Activated CD4-positive, alpha-beta T cell treated with anti-CD3 and anti-CD28 coated beads, Interleukin-2, amount 10 ng/mL, durations not matched to agents 24 days and 14 days (primary cell): Measurements from ENCODE around the gene SPDYE3. TPM values are rescaled to one million over a fixed set of nuclear protein-coding genes. Genes with fewer than 3 reads are reported as not detected.
A peak's percentile ranks its signal among the peaks of the same experiment; 100 is the strongest.
"Not testable (repeated sequence)": the region's sequence is repeated elsewhere in the genome, so short reads cannot be mapped to it uniquely, and the experiment has no call there.

ENCODE experiments used
- DNase-seq: peaks from one replicate; pipeline ENCODE4 v3.0.0; 2022
- H3K27ac Mint-ChIP-seq: one replicate; pipeline ENCODE4 v1.8.0; 2022; ENCODE audit warnings: mild to moderate bottlenecking, mixed read lengths
- H3K27me3 Mint-ChIP-seq: one replicate; pipeline ENCODE4 v1.8.0; 2022; ENCODE audit warnings: mixed read lengths
- H3K36me3 Mint-ChIP-seq: one replicate; pipeline ENCODE4 v1.8.0; 2022; ENCODE audit warnings: low read depth, mild to moderate bottlenecking, mixed read lengths
- H3K4me1 Mint-ChIP-seq: one replicate; pipeline ENCODE4 v1.8.0; 2021; ENCODE audit warnings: mixed read lengths
- H3K4me3 Mint-ChIP-seq: one replicate; pipeline ENCODE4 v1.8.0; 2022; ENCODE audit warnings: mild to moderate bottlenecking, moderate library complexity, mixed read lengths
- H3K9me3 Mint-ChIP-seq: one replicate; pipeline ENCODE4 v1.8.0; 2021; ENCODE audit warnings: mixed read lengths
- intact Hi-C: fragments of 100-400 bp; cut with micrococcal nuclease; formaldehyde crosslinking; loops from one replicate; pipeline ENCODE4 v1.15.1; 2023
- total RNA-seq: library from RNA; stranded (reverse); gene quantifications from 2 replicates; pipeline ENCODE4 v1.2.3, GENCODE V29; 2022

The SPDYE3 gene
- total RNA-seq, 1 donor from 2014 or later, result not detected

GRCh38 chr7:100349757-100350156 lies 42.3 kb downstream of the SPDYE3 start:
- peaks cover 55% of the 10 kb centered on the region for H3K36me3 Mint-ChIP-seq
- intact Hi-C loops, result loop anchor here (10.0 kb wide), 1 partner anchor 45 kb away; no protein-coding TSS in a partner anchor

GRCh38 chr7:100351657-100352058 lies 44.2 kb downstream of the SPDYE3 start:
- Mint-ChIP-seq H3K4me1 (peaks cover 23% of the 10 kb centered on the region), H3K36me3 (peaks cover 55% of the 10 kb centered on the region), H3K4me3 (peak overlapping the region; percentile 19), H3K27me3 (no peaks in the 10 kb centered on the region), H3K9me3 (no peaks in the 10 kb centered on the region), H3K27ac (peak overlapping the region; percentile 70)
- DNase-seq, result no peak
- intact Hi-C loops, result no loop called here

More at GRCh38 chr7:100349757-100350156, 42.3 kb downstream of the SPDYE3 start:
- H3K4me3 Mint-ChIP-seq, result no peak overlapping the region
- H3K27ac Mint-ChIP-seq, result peak overlapping the region; percentile 69
- peaks cover 29% of the 10 kb centered on the region for H3K4me1 Mint-ChIP-seq
- peaks cover 2% of the 10 kb centered on the region for H3K27me3 Mint-ChIP-seq
- no peak for DNase-seq
- no peaks in the 10 kb centered on the region for H3K9me3 Mint-ChIP-seq

GRCh38 chr7:100352230-100352781 lies 44.8 kb downstream of the SPDYE3 start:
- intact Hi-C loops, H3K9me3 Mint-ChIP-seq, H3K27ac Mint-ChIP-seq, DNase-seq, H3K27me3 Mint-ChIP-seq, H3K4me3 Mint-ChIP-seq: not testable (repeated sequence)
- Mint-ChIP-seq H3K36me3 (peaks cover 51% of the 10 kb centered on the region), H3K4me1 (peaks cover 23% of the 10 kb centered on the region)

GRCh38 chr7:100352984-100353684 lies 45.6 kb downstream of the SPDYE3 start:
- peaks cover 48% of the 10 kb centered on the region for H3K36me3 Mint-ChIP-seq
- no peaks in the 10 kb centered on the region for H3K27me3 Mint-ChIP-seq
- H3K9me3 Mint-ChIP-seq, result no peaks in the 10 kb centered on the region
- no peak overlapping the region for H3K4me3 Mint-ChIP-seq
- peaks cover 23% of the 10 kb centered on the region for H3K4me1 Mint-ChIP-seq
- intact Hi-C loops, result no loop called here
- peak overlapping the region; percentile 81 for H3K27ac Mint-ChIP-seq
- DNase-seq, result no peak

- DNase-seq, result no peak
- intact Hi-C loops, result no loop called here
- H3K9me3 Mint-ChIP-seq, result no peaks in the 10 kb centered on the region
- H3K36me3 Mint-ChIP-seq, result peaks cover 49% of the 10 kb centered on the region
- no peaks in the 10 kb centered on the region for H3K27me3 Mint-ChIP-seq
- no peak overlapping the region for H3K4me3 Mint-ChIP-seq
- peaks cover 23% of the 10 kb centered on the region for H3K4me1 Mint-ChIP-seq
- peak overlapping the region; percentile 81 for H3K27ac Mint-ChIP-seq
Observed at GRCh38 chr7:100353685-100354330, 46.3 kb downstream of the SPDYE3 start.

GRCh38 chr7:100356416-100357068 lies 49.0 kb downstream of the SPDYE3 start:
- Mint-ChIP-seq H3K27ac (no peak overlapping the region), H3K9me3 (no peaks in the 10 kb centered on the region), H3K36me3 (peaks cover 45% of the 10 kb centered on the region), H3K27me3 (no peaks in the 10 kb centered on the region), H3K4me3 (no peak overlapping the region), H3K4me1 (peaks cover 12% of the 10 kb centered on the region)
- intact Hi-C loops, result no loop called here
- no peak for DNase-seq

GRCh38 chr7:100357131-100357561 lies 49.6 kb downstream of the SPDYE3 start:
- intact Hi-C loops, result no loop called here
- Mint-ChIP-seq H3K4me1 (peaks cover 10% of the 10 kb centered on the region), H3K4me3 (no peak overlapping the region), H3K27me3 (no peaks in the 10 kb centered on the region), H3K9me3 (no peaks in the 10 kb centered on the region), H3K27ac (no peak overlapping the region), H3K36me3 (peaks cover 49% of the 10 kb centered on the region)
- DNase-seq, result no peak

GRCh38 chr7:100358027-100358856 lies 50.7 kb downstream of the SPDYE3 start, which contains the start of gene PILRB:
Gene PILRB, plus strand, starts transcription at chr7:100358117. Its CDS starts 186 bp downstream, at chr7:100358303.
- no peak for DNase-seq
- intact Hi-C loops, result no loop called here
- Mint-ChIP-seq H3K27ac (peak within 1 kb of the TSS; percentile 11), H3K36me3 (peaks cover 59% of the 10 kb centered on the region), H3K4me1 (peaks cover 10% of the 10 kb centered on the region), H3K9me3 (peaks cover 2% of the 10 kb centered on the region), H3K27me3 (no peaks in the 10 kb centered on the region), H3K4me3 (no peak within 1 kb of the TSS)

- intact Hi-C loops, result no loop called here
- H3K9me3 Mint-ChIP-seq, result peaks cover 4% of the 10 kb centered on the region
- no peak overlapping the region for H3K4me3 Mint-ChIP-seq
- peaks cover 65% of the 10 kb centered on the region for H3K36me3 Mint-ChIP-seq
- no peak for DNase-seq
- H3K4me1 Mint-ChIP-seq, result peaks cover 4% of the 10 kb centered on the region
- H3K27me3 Mint-ChIP-seq, result no peaks in the 10 kb centered on the region
- peak overlapping the region; percentile 11 for H3K27ac Mint-ChIP-seq
Observed at GRCh38 chr7:100358857-100359212, 51.3 kb downstream of the SPDYE3 start.

GRCh38 chr7:100360135-100360854 lies 52.8 kb downstream of the SPDYE3 start:
- no peak overlapping the region for H3K4me3 Mint-ChIP-seq

GRCh38 chr7:100363098-100363497 lies 55.6 kb downstream of the SPDYE3 start:
- H3K36me3 Mint-ChIP-seq, result peaks cover 80% of the 10 kb centered on the region
- intact Hi-C loops, result loop anchor here (5.0 kb wide), 1 partner anchor 34 kb away; no protein-coding TSS in a partner anchor
- no peaks in the 10 kb centered on the region for H3K27me3 Mint-ChIP-seq

More at GRCh38 chr7:100360135-100360854, 52.8 kb downstream of the SPDYE3 start:
- Mint-ChIP-seq H3K27me3 (no peaks in the 10 kb centered on the region), H3K27ac (no peak overlapping the region), H3K9me3 (peaks cover 4% of the 10 kb centered on the region), H3K4me1 (peaks cover 11% of the 10 kb centered on the region), H3K36me3 (peaks cover 72% of the 10 kb centered on the region)
- DNase-seq, result no peak
- intact Hi-C loops, result loop anchor here (5.0 kb wide), 1 partner anchor 37 kb away; no protein-coding TSS in a partner anchor

GRCh38 chr7:100363797-100364196 lies 56.3 kb downstream of the SPDYE3 start:
- H3K36me3 Mint-ChIP-seq, result peaks cover 76% of the 10 kb centered on the region
- intact Hi-C loops, result loop anchor here (5.0 kb wide), 1 partner anchor 34 kb away; no protein-coding TSS in a partner anchor
- not testable (repeated sequence) for H3K4me3 Mint-ChIP-seq, H3K9me3 Mint-ChIP-seq, H3K27ac Mint-ChIP-seq, H3K27me3 Mint-ChIP-seq, DNase-seq
- H3K4me1 Mint-ChIP-seq, result peaks cover 25% of the 10 kb centered on the region

More at GRCh38 chr7:100363098-100363497, 55.6 kb downstream of the SPDYE3 start:
- DNase-seq, result no peak
- H3K27ac Mint-ChIP-seq, result no peak overlapping the region
- peaks cover 4% of the 10 kb centered on the region for H3K9me3 Mint-ChIP-seq
- peaks cover 25% of the 10 kb centered on the region for H3K4me1 Mint-ChIP-seq
- no peak overlapping the region for H3K4me3 Mint-ChIP-seq
